Activated CD8-positive, alpha-beta memory T cell treated with anti-CD3 and anti-CD28 coated beads, Interleukin-2, amount 10 ng/mL, durations not matched to agents 7 days and 5 days (primary cell): Measurements from ENCODE around the gene WNT3A. TPM values are rescaled to one million over a fixed set of nuclear protein-coding genes. Genes with fewer than 3 reads are reported as not detected.

ENCODE experiments used
- ATAC-seq: fragments of 150-1000 bp; cut with Tn5 transposase; one replicate; pipeline ENCODE4 v1.10.0; 2021; ENCODE audit warnings: moderate library complexity
- CTCF ChIA-PET: fragments of 350-600 bp; sonication (Branson Sonifier 250); formaldehyde crosslinking; loops from one replicate; lab custom pipeline; 2021; ENCODE audit warnings: antibody characterized with exemption; lab: Charles Lee
- DNase-seq: peaks from one replicate; pipeline ENCODE4 v3.0.0-alpha.2; 2020
- H3K27ac Mint-ChIP-seq: one replicate; pipeline ENCODE4 v1.8.0; 2021; ENCODE audit warnings: mild to moderate bottlenecking, mixed read lengths
- H3K27me3 Mint-ChIP-seq: one replicate; pipeline ENCODE4 v1.8.0; 2021; ENCODE audit warnings: mixed read lengths
- H3K36me3 Mint-ChIP-seq: one replicate; pipeline ENCODE4 v1.8.0; 2021; ENCODE audit warnings: mild to moderate bottlenecking, mixed read lengths
- H3K4me1 Mint-ChIP-seq: one replicate; pipeline ENCODE4 v1.8.0; 2021; ENCODE audit warnings: mixed read lengths
- H3K4me3 Mint-ChIP-seq: one replicate; pipeline ENCODE4 v1.8.0; 2021; ENCODE audit warnings: mild to moderate bottlenecking, moderate library complexity, mixed read lengths
- H3K9me3 Mint-ChIP-seq: one replicate; pipeline ENCODE4 v1.8.0; 2022; ENCODE audit warnings: low read depth, mixed read lengths
- total RNA-seq, 2 experiments: library from RNA; stranded (reverse); gene quantifications; one replicate each; pipeline ENCODE4 v1.2.3, GENCODE V29; 2021

The WNT3A gene
- total RNA-seq, 2 experiments from 2014 or later = not detected

DNA sequence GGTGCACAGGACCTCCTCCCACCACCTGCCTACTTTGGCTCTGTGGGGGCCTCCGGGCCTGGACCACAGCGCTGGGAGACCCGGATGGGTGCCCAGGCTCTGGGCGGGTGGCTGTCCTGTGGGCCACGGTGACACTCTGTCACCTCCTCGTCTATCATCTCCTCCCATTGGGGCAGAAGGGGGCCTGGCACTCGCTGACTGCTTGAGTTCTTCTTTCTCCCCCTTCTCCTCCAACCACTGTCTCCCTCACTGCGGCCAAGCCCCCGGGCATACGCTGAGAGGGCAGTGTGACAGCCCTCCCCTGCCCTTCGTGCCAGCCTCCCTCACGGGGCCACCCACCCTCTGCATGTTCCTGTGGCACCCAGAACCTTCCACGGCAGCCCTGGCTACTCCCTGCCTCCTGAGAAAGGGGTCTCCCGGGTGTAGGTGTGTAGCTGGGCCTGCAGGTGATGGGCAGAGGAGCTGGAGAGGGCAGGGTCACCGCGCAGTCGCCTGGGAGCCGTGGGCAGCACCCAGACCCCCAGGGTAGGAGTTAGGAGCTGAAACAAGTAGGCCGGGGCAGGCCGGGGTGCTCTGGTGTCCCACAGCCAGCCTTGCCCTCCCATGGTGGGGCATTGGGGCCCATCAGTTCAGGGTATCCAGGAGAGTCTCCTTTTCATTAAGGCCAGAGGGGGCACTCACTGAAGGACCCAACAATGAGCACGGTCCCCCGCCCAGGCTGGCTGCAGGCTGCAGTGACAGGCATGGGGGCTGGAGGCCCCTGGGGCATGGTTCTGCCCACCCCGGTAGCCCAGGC lies 66.5 kb downstream of the WNT3A start:
- CTCF ChIA-PET = interaction anchor here (1.5 kb wide), 1 partner anchor 13 kb away, joined by 3 read pairs; no protein-coding TSS in a partner anchor
- Mint-ChIP-seq H3K4me3 (no peak overlapping the region), H3K9me3 (no peaks in the 10 kb centered on the region), H3K36me3 (no peaks in the 10 kb centered on the region), H3K4me1 (no peaks in the 10 kb centered on the region), H3K27ac (no peak overlapping the region), H3K27me3 (no peaks in the 10 kb centered on the region)
- ATAC-seq (no peak), DNase-seq (no peak)

GRCh38 chr1:228073857-228074545 lies 67.2 kb downstream of the WNT3A start:
- DNase-seq = no peak
- H3K9me3 Mint-ChIP-seq = no peaks in the 10 kb centered on the region
- no peak overlapping the region for H3K4me3 Mint-ChIP-seq
- no peak overlapping the region for H3K27ac Mint-ChIP-seq
- no peaks in the 10 kb centered on the region for H3K4me1 Mint-ChIP-seq
- no peaks in the 10 kb centered on the region for H3K27me3 Mint-ChIP-seq
- no peaks in the 10 kb centered on the region for H3K36me3 Mint-ChIP-seq
- peak; percentile 31 for ATAC-seq
- CTCF ChIA-PET = interaction anchor here (1.5 kb wide), 1 partner anchor 14 kb away, joined by 3 read pairs; no protein-coding TSS in a partner anchor

DNA sequence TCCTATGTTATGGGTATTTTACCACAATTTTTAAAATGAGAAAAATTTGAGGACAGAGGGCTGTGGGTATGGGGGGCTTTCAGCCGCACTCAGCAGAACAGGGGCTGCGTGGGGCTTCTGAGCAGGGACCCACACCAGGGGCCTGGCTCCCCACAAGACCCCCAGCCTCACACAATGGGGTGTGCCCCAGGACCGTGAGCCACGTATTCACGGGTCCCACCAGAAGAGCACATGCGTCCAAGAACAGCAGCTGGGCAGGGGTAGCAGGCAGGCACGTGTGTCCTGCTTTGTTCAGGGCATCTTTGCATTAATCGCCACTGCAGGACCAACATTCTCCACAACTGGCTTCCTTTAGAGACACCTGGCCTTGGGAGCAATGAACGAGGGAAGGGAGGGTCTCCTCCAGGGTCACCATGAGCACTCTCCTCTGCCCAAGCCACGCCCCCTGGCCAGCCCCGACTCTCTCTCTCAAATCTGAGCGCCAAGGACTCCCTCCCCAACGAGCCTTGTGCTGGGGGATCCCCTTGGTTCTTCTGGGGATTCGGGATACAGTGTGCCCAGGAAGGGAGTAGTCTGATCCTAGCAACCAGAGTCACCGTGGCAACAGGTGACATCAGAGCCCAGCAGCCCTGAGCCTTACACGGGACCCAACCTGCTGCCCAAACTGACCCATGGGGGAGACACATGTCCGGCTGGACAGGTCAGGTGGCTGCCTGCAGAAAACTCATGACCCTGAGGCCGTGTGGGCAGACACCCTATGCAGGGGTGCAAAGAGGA lies 68.3 kb downstream of the WNT3A start:
- no peak overlapping the region for H3K27ac Mint-ChIP-seq
- CTCF ChIA-PET = interaction anchor here (1.5 kb wide), 1 partner anchor 15 kb away, joined by 3 read pairs; no protein-coding TSS in a partner anchor
- H3K36me3 Mint-ChIP-seq = no peaks in the 10 kb centered on the region
- no peaks in the 10 kb centered on the region for H3K27me3 Mint-ChIP-seq
- no peak for DNase-seq
- H3K4me1 Mint-ChIP-seq = peaks cover 2% of the 10 kb centered on the region
- H3K9me3 Mint-ChIP-seq = no peaks in the 10 kb centered on the region
- ATAC-seq = no peak
- H3K4me3 Mint-ChIP-seq = no peak overlapping the region

DNA sequence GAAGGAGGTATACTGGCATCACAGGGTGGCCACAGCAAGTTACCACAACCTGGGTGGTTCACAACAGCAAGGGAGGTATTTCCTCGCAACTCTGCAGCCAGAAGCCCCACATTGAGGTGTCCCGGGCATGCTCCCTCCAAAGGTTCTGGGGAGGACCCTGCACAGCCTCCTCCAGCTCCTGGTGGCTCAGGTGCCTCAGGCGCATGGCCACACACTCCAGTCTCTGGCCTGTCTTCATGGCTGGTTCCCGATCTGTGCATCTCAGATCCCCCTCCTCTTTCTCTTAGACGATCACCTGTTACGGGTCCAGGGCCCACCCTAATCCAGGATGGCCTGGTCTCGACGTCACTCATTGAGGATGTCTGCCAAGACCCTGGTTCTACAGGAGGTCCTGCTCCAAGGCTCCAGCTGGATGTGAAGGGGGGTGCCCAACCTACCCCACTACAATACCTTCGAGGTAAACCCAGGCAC lies 69.0 kb downstream of the WNT3A start:
- Mint-ChIP-seq H3K27ac (no peak overlapping the region), H3K27me3 (no peaks in the 10 kb centered on the region), H3K4me1 (peaks cover 2% of the 10 kb centered on the region), H3K36me3 (no peaks in the 10 kb centered on the region), H3K4me3 (no peak overlapping the region), H3K9me3 (no peaks in the 10 kb centered on the region)
- CTCF ChIA-PET = no interaction called here
- no peak for ATAC-seq
- DNase-seq = no peak

DNA sequence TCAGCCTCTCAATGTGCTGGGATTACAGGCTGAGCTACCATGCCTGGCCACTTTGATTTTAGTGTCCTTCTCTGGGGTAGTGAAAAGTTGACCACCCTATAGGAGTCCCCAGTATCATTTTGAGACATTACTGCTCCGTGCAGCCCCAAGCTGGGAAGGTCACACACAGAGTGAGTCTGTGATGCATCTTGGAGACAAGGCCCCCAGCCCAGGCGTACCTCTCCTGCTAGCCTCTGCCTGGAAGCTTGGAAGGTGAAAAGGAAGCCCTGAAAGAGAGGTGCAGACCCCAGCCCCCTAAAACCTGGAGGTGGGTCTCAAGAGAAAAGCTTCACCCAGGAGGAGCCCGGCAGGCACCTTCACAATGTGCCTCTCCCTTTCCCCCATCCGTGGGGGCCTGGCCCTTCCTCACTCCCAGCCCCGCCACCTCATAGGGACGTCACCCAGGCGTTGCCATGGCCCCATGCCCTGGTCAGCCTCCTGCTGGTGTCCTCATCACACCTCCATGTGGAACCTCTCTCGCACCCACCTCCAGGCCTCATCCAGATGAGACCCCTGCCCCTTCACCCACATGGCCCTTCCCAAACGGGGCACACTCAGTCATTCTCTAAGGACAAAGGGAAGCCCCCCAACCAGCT lies 70.1 kb downstream of the WNT3A start:
- H3K36me3 Mint-ChIP-seq = no peaks in the 10 kb centered on the region
- H3K27ac Mint-ChIP-seq = no peak overlapping the region
- ATAC-seq (no peak), DNase-seq (no peak)
- H3K4me3 Mint-ChIP-seq = no peak overlapping the region
- H3K27me3 Mint-ChIP-seq = no peaks in the 10 kb centered on the region
- CTCF ChIA-PET = no interaction called here
- H3K9me3 Mint-ChIP-seq = no peaks in the 10 kb centered on the region
- peaks cover 5% of the 10 kb centered on the region for H3K4me1 Mint-ChIP-seq

GRCh38 chr1:228077565-228078330 lies 71.0 kb downstream of the WNT3A start:
- H3K27me3 Mint-ChIP-seq = no peaks in the 10 kb centered on the region
- DNase-seq (no peak), ATAC-seq (no peak)
- no peak overlapping the region for H3K4me3 Mint-ChIP-seq
- H3K9me3 Mint-ChIP-seq = no peaks in the 10 kb centered on the region
- CTCF ChIA-PET = no interaction called here
- H3K27ac Mint-ChIP-seq = no peak overlapping the region
- H3K36me3 Mint-ChIP-seq = no peaks in the 10 kb centered on the region
- peaks cover 5% of the 10 kb centered on the region for H3K4me1 Mint-ChIP-seq

- ATAC-seq (no peak), DNase-seq (no peak)
- H3K27ac Mint-ChIP-seq = no peak overlapping the region
- no peaks in the 10 kb centered on the region for H3K27me3 Mint-ChIP-seq
- H3K36me3 Mint-ChIP-seq = peaks cover 9% of the 10 kb centered on the region
- no peaks in the 10 kb centered on the region for H3K9me3 Mint-ChIP-seq
- peaks cover 10% of the 10 kb centered on the region for H3K4me1 Mint-ChIP-seq
- no peak overlapping the region for H3K4me3 Mint-ChIP-seq
- CTCF ChIA-PET = no interaction called here
Observed at GRCh38 chr1:228079013-228079412, 72.2 kb downstream of the WNT3A start.

- no peaks in the 10 kb centered on the region for H3K9me3 Mint-ChIP-seq
- H3K36me3 Mint-ChIP-seq = peaks cover 14% of the 10 kb centered on the region
- H3K4me1 Mint-ChIP-seq = peaks cover 17% of the 10 kb centered on the region
- DNase-seq (no peak), ATAC-seq (no peak)
- H3K27me3 Mint-ChIP-seq = no peaks in the 10 kb centered on the region
- no peak overlapping the region for H3K27ac Mint-ChIP-seq
- CTCF ChIA-PET = no interaction called here
- H3K4me3 Mint-ChIP-seq = no peak overlapping the region
Observed at GRCh38 chr1:228079601-228080263, 72.9 kb downstream of the WNT3A start.

- Mint-ChIP-seq H3K9me3 (no peaks in the 10 kb centered on the region), H3K27me3 (no peaks in the 10 kb centered on the region), H3K4me3 (peak overlapping the region; percentile 99), H3K27ac (peak overlapping the region; percentile 71), H3K4me1 (peaks cover 31% of the 10 kb centered on the region), H3K36me3 (peaks cover 21% of the 10 kb centered on the region)
- CTCF ChIA-PET = no interaction called here
- ATAC-seq (no peak), DNase-seq (no peak)
Observed at GRCh38 chr1:228081144-228081543, 74.3 kb downstream of the WNT3A start.

DNA sequence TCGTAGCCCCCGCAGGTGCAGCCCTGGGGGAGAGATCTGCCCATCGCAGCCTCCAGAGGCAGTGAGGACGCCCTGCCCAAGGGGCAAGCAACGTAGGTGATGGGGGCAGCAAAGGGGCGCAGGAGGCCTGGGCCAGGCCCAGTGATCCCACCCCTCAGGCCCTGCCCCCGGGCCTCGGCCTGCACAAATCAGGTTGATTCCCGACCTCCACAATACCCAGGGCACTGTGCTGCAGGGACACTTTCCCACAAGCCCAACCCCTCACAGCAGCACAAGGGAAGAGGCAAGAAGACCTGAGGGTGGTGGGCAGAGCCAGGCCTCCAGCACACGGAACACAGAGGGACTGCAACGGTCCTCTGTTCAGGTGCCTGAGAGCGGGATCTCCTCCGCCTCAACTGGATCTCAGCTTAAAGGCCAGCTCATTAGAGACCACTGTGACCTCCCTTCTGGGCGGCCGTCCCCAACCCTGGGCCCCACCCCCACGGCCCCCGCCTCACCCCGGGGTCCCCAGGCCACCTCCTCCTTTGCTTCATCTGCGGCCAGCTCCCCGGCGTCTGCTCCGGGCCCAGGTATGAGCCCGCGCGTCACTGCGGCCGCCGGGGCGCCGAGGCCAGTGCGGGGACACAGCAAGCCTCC lies 74.9 kb downstream of the WNT3A start:
- H3K27ac Mint-ChIP-seq = peak overlapping the region; percentile 87
- ATAC-seq (peak; percentile 20), DNase-seq (no peak)
- peak overlapping the region; percentile 99 for H3K4me3 Mint-ChIP-seq
- peaks cover 34% of the 10 kb centered on the region for H3K4me1 Mint-ChIP-seq
- peaks cover 23% of the 10 kb centered on the region for H3K36me3 Mint-ChIP-seq
- no peaks in the 10 kb centered on the region for H3K27me3 Mint-ChIP-seq
- H3K9me3 Mint-ChIP-seq = no peaks in the 10 kb centered on the region
- CTCF ChIA-PET = interaction anchor here (0.8 to 2.1 kb wide), 8 partner anchors 10 to 600 kb away, joined by 3 to 6 read pairs (median 4); partner anchors contain the start of gene MRPL55

DNA sequence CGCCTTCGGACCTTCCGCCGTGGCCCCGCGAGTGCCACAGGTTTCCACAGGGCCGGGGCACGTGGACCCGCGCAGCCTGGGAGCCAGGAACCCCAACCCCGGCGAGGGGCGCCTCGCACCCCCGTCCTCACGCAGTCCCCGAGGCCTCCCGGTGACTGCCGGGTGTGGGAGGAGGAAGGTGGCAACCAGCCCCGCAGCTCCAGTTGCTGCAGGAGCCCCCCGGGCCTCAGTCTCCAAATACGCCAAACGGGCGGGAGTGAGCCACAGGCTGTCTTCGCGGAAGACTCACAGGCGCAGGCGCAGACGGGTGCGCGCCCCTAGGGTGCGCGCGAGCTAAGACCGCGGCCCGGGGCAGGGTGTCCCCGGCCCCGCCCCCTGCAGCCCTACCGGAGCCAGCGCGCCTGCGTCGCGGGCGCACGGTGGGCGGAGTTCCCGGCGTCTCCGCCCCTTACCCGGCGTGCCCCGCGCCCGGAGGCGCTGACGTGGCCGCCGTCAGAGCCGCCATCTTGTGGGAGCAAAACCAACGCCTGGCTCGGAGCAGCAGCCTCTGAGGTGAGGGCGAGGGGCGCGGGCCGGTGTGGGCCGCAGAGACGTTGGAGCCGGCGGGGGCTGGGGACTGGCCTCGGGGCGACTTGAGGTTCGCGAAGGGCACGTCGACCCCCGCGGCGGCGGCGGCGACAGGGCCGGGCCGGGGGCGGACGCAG lies 75.6 kb downstream of the WNT3A start, which contains the start of gene ARF1:
Gene ARF1 (plus strand): TSS at position 495 of the 704 bp plus-strand sequence. CDS start 14,407 bp downstream, outside the sequence.
- ATAC-seq (peak; percentile 88), DNase-seq (peak; percentile 95)
- H3K4me3 Mint-ChIP-seq = peak within 1 kb of the TSS; percentile 99
- H3K27ac Mint-ChIP-seq = peak within 1 kb of the TSS; percentile 97
- peaks cover 26% of the 10 kb centered on the region for H3K36me3 Mint-ChIP-seq
- no peaks in the 10 kb centered on the region for H3K9me3 Mint-ChIP-seq
- H3K4me1 Mint-ChIP-seq = peaks cover 40% of the 10 kb centered on the region
- no peaks in the 10 kb centered on the region for H3K27me3 Mint-ChIP-seq
- CTCF ChIA-PET = interaction anchor here (0.8 to 2.1 kb wide), 8 partner anchors 9 to 601 kb away, joined by 3 to 6 read pairs (median 4); partner anchors contain the start of gene MRPL55
